Caco-2 (cell line): ENCODE measurements around the gene RAMACL. TPM values are rescaled to one million over a fixed set of nuclear protein-coding genes. Genes with fewer than 3 reads are reported as not detected.

Experiments
- BruUV-seq: library from RNA; stranded (reverse); fragments of 400-500 nt; replicated peaks from 2 replicates; lab custom pipeline; 2021; lab: Mats Ljungman, UMichigan
- CTCF ChIA-PET: fragments of 300-600 bp; sonication (Branson Sonifier 250); formaldehyde crosslinking; loops from one replicate; lab custom pipeline; 2022; ENCODE audit warnings: antibody characterized with exemption; lab: Charles Lee
- POLR2A ChIA-PET: fragments of 300-600 bp; sonication (Branson Sonifier 250); formaldehyde crosslinking; loops from one replicate; lab custom pipeline; 2022; ENCODE audit warnings: antibody characterized with exemption; lab: Charles Lee
- DNase-seq, 2 experiments: peaks; one replicate each; pipeline versions ENCODE4 v3.0.0 to v3.0.0-alpha.2; 2020 to 2022
- H3K27me3 ChIP-seq: replicated peaks from 2 replicates; pipeline ENCODE4 v1.6.0; 2011; ENCODE audit warnings: low read length; ENCODE audit not compliant: control insufficient read depth, insufficient read depth
- H3K36me3 ChIP-seq: 2 replicates; pipeline ENCODE4 v1.5.1; 2011; ENCODE audit warnings: low read length; ENCODE audit not compliant: control insufficient read depth, insufficient read depth
- H3K4me1 ChIP-seq: fragments of 250-450 bp; sonication (Bioruptor Pico); 2 replicates; pipeline ENCODE4 v1.5.1; 2020; ENCODE audit warnings: mild to moderate bottlenecking
- H3K4me3 ChIP-seq: 2 replicates; pipeline ENCODE4 v1.5.1; 2011; ENCODE audit warnings: low read depth, mild to moderate bottlenecking, control low read depth, low read length
- H3K9me3 ChIP-seq: fragments of 250-450 bp; sonication (Bioruptor Pico); 2 replicates; pipeline ENCODE4 v1.5.1; 2020; ENCODE audit warnings: mild to moderate bottlenecking, moderate library complexity
- H3K27ac Mint-ChIP-seq: one replicate; pipeline ENCODE4 v1.8.0; 2022; ENCODE audit warnings: mixed read lengths; ENCODE audit not compliant: unreplicated experiment
- H3K27me3 Mint-ChIP-seq: one replicate; pipeline ENCODE4 v1.8.0; 2022; ENCODE audit warnings: mixed read lengths; ENCODE audit not compliant: insufficient read depth, unreplicated experiment
- H3K36me3 Mint-ChIP-seq: one replicate; pipeline ENCODE4 v1.8.0; 2022; ENCODE audit warnings: mild to moderate bottlenecking, mixed read lengths; ENCODE audit not compliant: insufficient read depth, unreplicated experiment
- H3K4me1 Mint-ChIP-seq: one replicate; pipeline ENCODE4 v1.8.0; 2022; ENCODE audit warnings: low read depth, mixed read lengths; ENCODE audit not compliant: unreplicated experiment
- H3K4me3 Mint-ChIP-seq: one replicate; pipeline ENCODE4 v1.8.0; 2022; ENCODE audit warnings: mild to moderate bottlenecking, moderate library complexity, mixed read lengths; ENCODE audit not compliant: unreplicated experiment
- H3K9me3 Mint-ChIP-seq: one replicate; pipeline ENCODE4 v1.8.0; 2022; ENCODE audit warnings: mixed read lengths; ENCODE audit not compliant: unreplicated experiment
- CTCF ChIP-seq, 2 experiments: fragments of 200-600 bp in 1 of 2; IDR thresholded peaks; 1 replicate in 1 of 2; 2 replicates in 1 of 2; pipeline versions ENCODE4 v1.5.1 to v1.8.0; 2011 to 2022; ENCODE audit warnings: antibody characterized with exemption in 1 of 2, control low read depth in 1 of 2, inconsistent platforms in 1 of 2, low read depth in 1 of 2, low read length in 1 of 2, mild to moderate bottlenecking in 1 of 2, moderate library complexity in 1 of 2; ENCODE audit not compliant: insufficient read depth in 1 of 2, severe bottlenecking in 1 of 2, unreplicated experiment in 1 of 2
- intact Hi-C: fragments of 100-400 bp; cut with micrococcal nuclease; formaldehyde crosslinking; loops from one replicate; pipeline ENCODE4 v1.10.0; 2022; ENCODE audit not compliant: unreplicated experiment
- total RNA-seq: library from RNA; stranded (reverse); gene quantifications from 2 replicates; pipeline ENCODE4 v1.2.3, GENCODE V29; 2022

The RAMACL gene
- total RNA-seq, 1 experiment from 2014 or later = 0.20 TPM

- H3K4me3 Mint-ChIP-seq = no peak overlapping the region
- H3K27me3 ChIP-seq = no peaks in the 10 kb centered on the region
- ChIA-PET CTCF (no interaction called here), POLR2A (no interaction called here)
- intact Hi-C loops = loop anchor here (5.0 kb wide), 1 partner anchor 42 kb away; the partner anchor contains the start of gene RPS6KA2
- no peaks in the 10 kb centered on the region for H3K9me3 Mint-ChIP-seq
- H3K9me3 ChIP-seq = no peaks in the 10 kb centered on the region
- no peak for TF ChIP-seq CTCF (IDR thresholded peaks at IDR 0.05; ENCODE audit: insufficient read depth in 1 of 2, low read depth in 1 of 2, low read length in 1 of 2, severe bottlenecking in 1 of 2, unreplicated experiment in 1 of 2)
- DNase-seq = no peak
- H3K27ac Mint-ChIP-seq = no peak overlapping the region
- no peaks in the 10 kb centered on the region for H3K36me3 Mint-ChIP-seq
- no peak overlapping the region for H3K4me3 ChIP-seq
- H3K36me3 ChIP-seq = no peaks in the 10 kb centered on the region
- BruUV-seq = no TSS peak
- peaks cover 4% of the 10 kb centered on the region for H3K27me3 Mint-ChIP-seq
- H3K4me1 ChIP-seq = no peaks in the 10 kb centered on the region
- no peaks in the 10 kb centered on the region for H3K4me1 Mint-ChIP-seq
Observed at GRCh38 chr6:166584853-166585429, 1.5 kb downstream of the RAMACL start.

- no peaks in the 10 kb centered on the region for H3K4me1 Mint-ChIP-seq
- no peak overlapping the region for H3K4me3 Mint-ChIP-seq
Observed at GRCh38 chr6:166584155-166584554, 2.3 kb downstream of the RAMACL start.

GRCh38 chr6:166583230-166583965, 3.1 kb downstream of the RAMACL start:
- no peak for DNase-seq
- no peak overlapping the region for H3K27ac Mint-ChIP-seq
- no peak overlapping the region for H3K4me3 ChIP-seq
- no peak overlapping the region for H3K4me3 Mint-ChIP-seq
- no peaks in the 10 kb centered on the region for H3K4me1 ChIP-seq
- CTCF ChIA-PET = no interaction called here
- H3K27me3 ChIP-seq = no peaks in the 10 kb centered on the region
- no peak for TF ChIP-seq CTCF (IDR thresholded peaks at IDR 0.05; ENCODE audit: insufficient read depth in 1 of 2, low read depth in 1 of 2, low read length in 1 of 2, severe bottlenecking in 1 of 2, unreplicated experiment in 1 of 2)
- no peaks in the 10 kb centered on the region for H3K27me3 Mint-ChIP-seq
- H3K4me1 Mint-ChIP-seq = no peaks in the 10 kb centered on the region
- no peaks in the 10 kb centered on the region for H3K9me3 ChIP-seq
- no peaks in the 10 kb centered on the region for H3K36me3 ChIP-seq
- H3K36me3 Mint-ChIP-seq = no peaks in the 10 kb centered on the region
- intact Hi-C loops = no loop called here
- no TSS peak for BruUV-seq
- POLR2A ChIA-PET = no interaction called here
- no peaks in the 10 kb centered on the region for H3K9me3 Mint-ChIP-seq

More at GRCh38 chr6:166584155-166584554, 2.3 kb downstream of the RAMACL start:
- no peak for TF ChIP-seq CTCF (IDR thresholded peaks at IDR 0.05; ENCODE audit: insufficient read depth in 1 of 2, low read depth in 1 of 2, low read length in 1 of 2, severe bottlenecking in 1 of 2, unreplicated experiment in 1 of 2)
- no peaks in the 10 kb centered on the region for H3K9me3 Mint-ChIP-seq
- no peak for DNase-seq
- no peak overlapping the region for H3K4me3 ChIP-seq
- H3K9me3 ChIP-seq = no peaks in the 10 kb centered on the region
- ChIA-PET CTCF (no interaction called here), POLR2A (no interaction called here)
- no peaks in the 10 kb centered on the region for H3K4me1 ChIP-seq
- intact Hi-C loops = no loop called here
- peaks cover 4% of the 10 kb centered on the region for H3K27me3 Mint-ChIP-seq
- H3K36me3 Mint-ChIP-seq = no peaks in the 10 kb centered on the region
- H3K27me3 ChIP-seq = no peaks in the 10 kb centered on the region
- no peaks in the 10 kb centered on the region for H3K36me3 ChIP-seq
- H3K27ac Mint-ChIP-seq = no peak overlapping the region
- BruUV-seq = no TSS peak
